ENCODE results near the gene CHGA.

DNA sequence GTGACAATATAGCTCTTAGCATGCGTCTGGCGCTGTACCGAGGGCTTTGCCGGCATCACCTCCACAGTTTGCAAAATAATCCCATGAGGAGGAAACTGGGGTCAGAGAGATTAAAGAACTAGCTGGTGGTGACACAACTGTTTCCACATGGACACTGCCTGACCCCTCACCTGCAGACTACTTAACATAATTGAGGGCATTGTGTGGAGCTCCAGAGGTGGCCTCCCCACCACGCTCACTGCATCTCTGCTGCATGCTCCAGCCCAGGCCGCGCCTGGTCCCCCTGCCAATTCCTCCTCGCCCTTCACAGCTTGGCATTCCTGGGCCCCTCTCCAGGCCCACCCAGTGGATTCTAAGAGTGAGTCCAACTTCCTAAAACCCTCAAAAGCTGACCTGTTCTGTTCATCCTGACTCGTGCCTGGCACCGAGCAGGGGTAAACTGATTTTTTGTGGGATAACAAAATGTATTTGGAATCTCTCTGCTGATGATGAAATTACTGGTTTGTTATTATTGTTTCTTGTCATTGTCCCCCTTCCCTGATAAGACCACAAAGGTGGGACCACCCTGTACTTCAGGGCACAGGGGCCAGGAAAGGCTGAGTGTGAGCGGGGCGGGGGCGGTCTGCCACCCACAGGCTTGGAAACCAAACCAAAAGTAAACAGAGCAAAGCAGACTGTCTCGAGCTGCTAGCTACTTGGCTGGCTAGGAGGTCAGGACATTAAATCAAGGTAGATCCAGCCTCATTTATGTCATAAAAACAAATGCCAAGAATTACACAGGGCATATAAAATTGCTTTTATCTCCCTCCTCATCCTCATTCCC, 40.6 kb downstream of the CHGA start:
- no peak for TF ChIP-seq EP300 (IDR thresholded peaks at IDR 0.05)
- TF ChIP-seq, protein P1, sequence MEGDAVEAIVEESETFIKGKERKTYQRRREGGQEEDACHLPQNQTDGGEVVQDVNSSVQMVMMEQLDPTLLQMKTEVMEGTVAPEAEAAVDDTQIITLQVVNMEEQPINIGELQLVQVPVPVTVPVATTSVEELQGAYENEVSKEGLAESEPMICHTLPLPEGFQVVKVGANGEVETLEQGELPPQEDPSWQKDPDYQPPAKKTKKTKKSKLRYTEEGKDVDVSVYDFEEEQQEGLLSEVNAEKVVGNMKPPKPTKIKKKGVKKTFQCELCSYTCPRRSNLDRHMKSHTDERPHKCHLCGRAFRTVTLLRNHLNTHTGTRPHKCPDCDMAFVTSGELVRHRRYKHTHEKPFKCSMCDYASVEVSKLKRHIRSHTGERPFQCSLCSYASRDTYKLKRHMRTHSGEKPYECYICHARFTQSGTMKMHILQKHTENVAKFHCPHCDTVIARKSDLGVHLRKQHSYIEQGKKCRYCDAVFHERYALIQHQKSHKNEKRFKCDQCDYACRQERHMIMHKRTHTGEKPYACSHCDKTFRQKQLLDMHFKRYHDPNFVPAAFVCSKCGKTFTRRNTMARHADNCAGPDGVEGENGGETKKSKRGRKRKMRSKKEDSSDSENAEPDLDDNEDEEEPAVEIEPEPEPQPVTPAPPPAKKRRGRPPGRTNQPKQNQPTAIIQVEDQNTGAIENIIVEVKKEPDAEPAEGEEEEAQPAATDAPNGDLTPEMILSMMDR (IDR thresholded peaks at IDR 0.05), result no peak
